ENCODE data around the gene MEI1. TPM values are rescaled to one million over a fixed set of nuclear protein-coding genes. Genes with fewer than 3 reads are reported as not detected.

Gene MEI1
- total and polyA plus RNA-seq, 2 of the 4 experiments (the other 2 are of a cell fraction): 0.90 to 2.6 TPM

GRCh38 chr22:41798736-41799135 is 99.4 kb downstream of the MEI1 start:
- Histone ChIP-seq H3K4ac (ENCODE audit: low read depth, low read length) (no peak overlapping the region), H3K9me1 (ENCODE audit: insufficient read depth, low read length) (peaks cover 7% of the 10 kb centered on the region), H2BK15ac (ENCODE audit: low read depth, low read length) (no peak overlapping the region), H3K9ac (ENCODE audit: low read depth, low read length) (no peak overlapping the region), H3K14ac (replicated peaks; ENCODE audit: low read depth, low read length) (no peak overlapping the region), H3K4me3 (ENCODE audit: insufficient read depth, low read depth, low read length) (no peak overlapping the region), H3K18ac (ENCODE audit: low read depth, low read length) (no peak overlapping the region), H3K23ac (ENCODE audit: low read depth, low read length) (no peak overlapping the region), H3K9me3 (ENCODE audit: control insufficient read depth, insufficient read depth, low read length) (no peaks in the 10 kb centered on the region), H2BK120ac (ENCODE audit: low read depth, low read length) (no peak overlapping the region), H2AFZ (replicated peaks; ENCODE audit: low read length, poor library complexity) (no peak overlapping the region), H3K36me3 (ENCODE audit: control insufficient read depth, insufficient read depth, low read length) (no peaks in the 10 kb centered on the region), H2AK5ac (ENCODE audit: low read depth, low read length) (no peak overlapping the region), H4K5ac (ENCODE audit: low read depth, low read length) (no peak overlapping the region), H3K27me3 (ENCODE audit: control insufficient read depth, insufficient read depth, low read length) (no peaks in the 10 kb centered on the region), H2AK9ac (replicated peaks; ENCODE audit: low read depth, low read length, poor library complexity) (no peak overlapping the region), H3K79me1 (ENCODE audit: low read depth in 1 of 2, low read length in 2 of 2) (peaks cover 12 to 23% of the 10 kb centered on the region in 2 experiments; a peak in 3 of 4 replicates), H2BK20ac (ENCODE audit: low read depth, low read length) (no peak overlapping the region), H4K20me1 (ENCODE audit: insufficient read depth, low read length) (no peaks in the 10 kb centered on the region), H3K4me1 (ENCODE audit: control insufficient read depth, insufficient read depth, low read length) (peaks cover 11% of the 10 kb centered on the region), H4K8ac (ENCODE audit: low read depth in 2 of 2, low read length in 2 of 2) (no peak overlapping the region), H3K56ac (ENCODE audit: extremely low read depth, insufficient read depth, low read length) (no peak overlapping the region), H2BK5ac (ENCODE audit: low read depth, low read length, poor library complexity, severe bottlenecking) (no peak overlapping the region), H4K91ac (ENCODE audit: insufficient read depth, low read depth, low read length) (no peak overlapping the region), H3K4me2 (ENCODE audit: low read depth, low read length) (no peak overlapping the region), H3K27ac (ENCODE audit: insufficient read depth, low read length) (no peak overlapping the region)
- DNase-seq (no peak), ATAC-seq (ENCODE audit: low read depth) (no peak)
- intact Hi-C loops (cut with micrococcal nuclease): no loop called here
- TF ChIP-seq MXI1 (IDR thresholded peaks at IDR 0.05; ENCODE audit: borderline replicate concordance, low read depth, low read length): no peak
- no peak for TF ChIP-seq RFX5 (IDR thresholded peaks at IDR 0.05; ENCODE audit: low read depth, low read length)
- no peak for TF ChIP-seq CEBPB (IDR thresholded peaks at IDR 0.05; ENCODE audit: low read depth, low read length)
- no peak for TF ChIP-seq CHD1 (IDR thresholded peaks at IDR 0.05; ENCODE audit: low read depth, low read length)
- no peak for TF ChIP-seq BHLHE40 (IDR thresholded peaks at IDR 0.05; ENCODE audit: low read depth, low read length)
- no peak for TF ChIP-seq RAD21 (IDR thresholded peaks at IDR 0.05; ENCODE audit: low read length)
- TF ChIP-seq ELK1 (IDR thresholded peaks at IDR 0.05; ENCODE audit: borderline replicate concordance, low read depth, low read length): no peak
- no peak for TF ChIP-seq MAZ (IDR thresholded peaks at IDR 0.05; ENCODE audit: borderline replicate concordance, low read depth, low read length)
- TF ChIP-seq USF2 (IDR thresholded peaks at IDR 0.05; ENCODE audit: low read depth, low read length): no peak
- TF ChIP-seq RCOR1 (IDR thresholded peaks at IDR 0.05; ENCODE audit: insufficient replicate concordance, low read length): no peak
- no peak for TF ChIP-seq SMC3 (IDR thresholded peaks at IDR 0.05; ENCODE audit: low read depth, low read length)
- no peak for TF ChIP-seq MAFK (IDR thresholded peaks at IDR 0.05; ENCODE audit: low read depth, low read length)
- TF ChIP-seq CTCF (conservative IDR thresholded peaks at IDR 0.05; ENCODE audit: low read depth, low read length): no peak
- no peak for TF ChIP-seq FOS (IDR thresholded peaks at IDR 0.05; ENCODE audit: low read depth, low read length)
- no peak for TF ChIP-seq NFE2L2 (IDR thresholded peaks at IDR 0.05; ENCODE audit: low read depth, low read length)
- ChIA-PET POLR2A (ENCODE audit: unreplicated experiment) (no interaction called here), CTCF (no interaction called here)
- dilution Hi-C loops (cut with HindIII; ENCODE audit: low sequenced_read_pairs, unreplicated experiment): no loop called here
- 100% methylated on average over 1 of the region's 2 CpGs; no CpG with 5 or more reads in 1 of the 2 experiments for WGBS, 2 experiments (ENCODE audit: extremely low coverage in 2 of 2, insufficient read length in 1 of 2)
- in situ Hi-C loops (cut with MboI; ENCODE audit: low sequenced_read_pairs): no loop called here
- no TSS peak for BruUV-seq (replicated peaks)
